Loucy (cell line): ENCODE data around the gene TNFRSF14.

Experiments
- H2AFZ ChIP-seq: fragments of 200-600 bp; sonication (generic); 2 replicates; pipeline ENCODE4 v1.6.0; 2016; ENCODE audit warnings: antibody characterized with exemption, mild to moderate bottlenecking, low read length, moderate library complexity
- H3F3A ChIP-seq: fragments of 200-600 bp; 2 replicates; pipeline ENCODE4 v1.6.0; 2016; ENCODE audit warnings: antibody characterized with exemption, low read depth, mild to moderate bottlenecking
- H3K27me3 ChIP-seq: fragments of 200-600 bp; sonication (generic); 2 replicates; pipeline ENCODE4 v1.6.1; 2014; ENCODE audit warnings: low read length, mild to moderate bottlenecking; ENCODE audit not compliant: insufficient read depth, poor library complexity, severe bottlenecking
- H3K36me3 ChIP-seq: fragments of 200-600 bp; sonication (generic); 2 replicates; pipeline ENCODE4 v1.6.1; 2016; ENCODE audit warnings: low read length; ENCODE audit not compliant: insufficient read depth
- H3K4me1 ChIP-seq: fragments of 200-600 bp; sonication (generic); 2 replicates; pipeline ENCODE4 v1.5.1; 2014; ENCODE audit warnings: low read length, mild to moderate bottlenecking; ENCODE audit not compliant: insufficient read depth, poor library complexity, severe bottlenecking
- H3K4me2 ChIP-seq: fragments of 200-600 bp; sonication (generic); 2 replicates; pipeline ENCODE4 v1.6.0; 2014; ENCODE audit warnings: antibody characterized with exemption, low read length, low read depth, mild to moderate bottlenecking; ENCODE audit not compliant: poor library complexity, severe bottlenecking
- H3K4me3 ChIP-seq: fragments of 200-600 bp; sonication (generic); 2 replicates; pipeline ENCODE4 v1.5.1; 2014; ENCODE audit warnings: low read length, mild to moderate bottlenecking, mixed read lengths; ENCODE audit not compliant: poor library complexity, severe bottlenecking
- H3K79me2 ChIP-seq: fragments of 200-600 bp; sonication (generic); 2 replicates; pipeline ENCODE4 v1.6.1; 2014; ENCODE audit warnings: low read length; ENCODE audit not compliant: insufficient read depth
- H3K9ac ChIP-seq: fragments of 200-600 bp; sonication (generic); 2 replicates; pipeline ENCODE4 v1.6.0; 2014; ENCODE audit warnings: mild to moderate bottlenecking, low read depth, low read length, moderate library complexity; ENCODE audit not compliant: poor library complexity, severe bottlenecking
- H3K9me2 ChIP-seq: fragments of 200-600 bp; sonication (generic); replicated peaks from 2 replicates; pipeline ENCODE4 v1.6.1; 2016; ENCODE audit warnings: low read depth, low read length, mixed read lengths
- H3K9me3 ChIP-seq: fragments of 200-600 bp; sonication (generic); 2 replicates; pipeline ENCODE4 v1.6.1; 2014; ENCODE audit warnings: mild to moderate bottlenecking, antibody characterized with exemption, low read length, low read depth; ENCODE audit not compliant: insufficient read depth
- H4K20me1 ChIP-seq: fragments of 200-600 bp; sonication (generic); 2 replicates; pipeline ENCODE4 v1.6.0; 2014; ENCODE audit warnings: antibody characterized with exemption, low read length, mild to moderate bottlenecking; ENCODE audit not compliant: insufficient read depth, poor library complexity, severe bottlenecking
- CTCF ChIP-seq: fragments of 200-600 bp; sonication (generic); conservative IDR thresholded peaks from 2 replicates; pipeline ENCODE4 v1.5.1; 2014; ENCODE audit warnings: mild to moderate bottlenecking, antibody characterized with exemption, low read length
- EZH2phosphoT487 ChIP-seq: fragments of 200-600 bp; IDR thresholded peaks from 2 replicates; pipeline ENCODE4 v1.6.1; 2018; ENCODE audit warnings: antibody characterized with exemption, mild to moderate bottlenecking, moderate library complexity, borderline replicate concordance

TNFRSF14 gene

GRCh38 chr1:2517966-2518365 is 38.2 kb upstream of the TNFRSF14 start:
- H3K79me2 ChIP-seq: peaks cover 16% of the 10 kb centered on the region
- no peaks in the 10 kb centered on the region for H3K27me3 ChIP-seq
- H3K4me3 ChIP-seq: no peak overlapping the region
- H3F3A ChIP-seq: no peaks in the 10 kb centered on the region
- no peaks in the 10 kb centered on the region for H3K9me3 ChIP-seq
- TF ChIP-seq EZH2phosphoT487: no peak
- no peak for TF ChIP-seq CTCF
- H3K9ac ChIP-seq: no peak overlapping the region
- H4K20me1 ChIP-seq: peaks cover 7% of the 10 kb centered on the region
- no peaks in the 10 kb centered on the region for H3K4me1 ChIP-seq
- no peak overlapping the region for H3K4me2 ChIP-seq
- H3K36me3 ChIP-seq: peaks cover 74% of the 10 kb centered on the region; the same call in 1 of the 2 replicates
- H3K9me2 ChIP-seq: no peaks in the 10 kb centered on the region
- no peak overlapping the region for H2AFZ ChIP-seq

- Histone ChIP-seq H3K36me3 (peaks cover 72% of the 10 kb centered on the region; the same call in 1 of the 2 replicates), H4K20me1 (peaks cover 13% of the 10 kb centered on the region), H3K4me2 (no peak overlapping the region)
These were observed 37.6 kb upstream of the TNFRSF14 start for GRCh38 chr1:2518528-2518927.

DNA sequence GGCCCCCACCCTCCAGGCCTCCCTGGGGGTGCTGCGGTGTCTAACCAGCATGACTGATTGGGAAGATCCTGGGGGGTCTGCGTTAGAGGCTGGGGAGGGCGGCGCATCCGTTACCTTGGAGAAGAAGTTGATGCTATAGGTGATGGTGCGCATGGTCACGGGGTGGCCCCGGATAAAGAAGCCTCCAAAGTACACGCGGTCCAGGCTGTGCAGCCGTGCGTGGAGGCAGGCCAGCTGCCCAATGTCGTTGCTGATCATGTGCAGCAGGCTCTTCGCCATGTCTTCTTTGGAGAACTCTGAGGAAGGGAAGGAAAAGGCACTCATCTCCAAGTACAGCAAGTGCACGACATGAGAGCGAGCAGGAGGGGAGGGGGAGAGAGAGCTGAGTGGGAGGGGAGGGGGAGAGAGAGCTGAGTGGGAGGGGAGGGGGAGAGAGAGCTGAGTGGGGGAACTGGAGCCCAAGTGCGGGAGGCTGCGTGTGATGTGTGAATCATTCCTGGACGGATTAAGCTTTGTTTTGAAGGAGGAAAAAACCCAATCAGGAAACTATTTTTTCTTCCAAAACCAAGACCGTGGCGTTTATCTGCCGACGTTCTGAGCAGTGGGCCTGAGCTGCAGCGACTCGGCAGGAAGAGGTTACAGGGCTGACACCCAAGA is 37.0 kb upstream of the TNFRSF14 start:
- Histone ChIP-seq H3K27me3 (no peaks in the 10 kb centered on the region), H3K4me1 (peaks cover 9% of the 10 kb centered on the region), H3K9ac (no peak overlapping the region), H3F3A (no peaks in the 10 kb centered on the region), H4K20me1 (peaks cover 18% of the 10 kb centered on the region), H3K4me3 (no peak overlapping the region), H3K36me3 (peaks cover 66% of the 10 kb centered on the region; the same call in 1 of the 2 replicates), H3K4me2 (no peak overlapping the region), H3K9me2 (no peaks in the 10 kb centered on the region), H2AFZ (no peak overlapping the region), H3K9me3 (no peaks in the 10 kb centered on the region), H3K79me2 (peaks cover 28% of the 10 kb centered on the region)
- TF ChIP-seq EZH2phosphoT487 (no peak), CTCF (no peak)

More at GRCh38 chr1:2518528-2518927, 37.6 kb upstream of the TNFRSF14 start:
- H3K9me2 ChIP-seq: no peaks in the 10 kb centered on the region
- H3K4me3 ChIP-seq: no peak overlapping the region
- peaks cover 21% of the 10 kb centered on the region for H3K79me2 ChIP-seq
- no peak for TF ChIP-seq CTCF
- no peaks in the 10 kb centered on the region for H3F3A ChIP-seq
- H3K4me1 ChIP-seq: peaks cover 2% of the 10 kb centered on the region
- no peaks in the 10 kb centered on the region for H3K9me3 ChIP-seq
- H2AFZ ChIP-seq: no peak overlapping the region
- no peak overlapping the region for H3K9ac ChIP-seq
- H3K27me3 ChIP-seq: no peaks in the 10 kb centered on the region
